Upper lobe of left lung (tissue), 4 donors: ENCODE data around the gene FSHB.

ENCODE experiments used
- EP300 ChIP-seq, 4 donors: sonication (generic); formaldehyde crosslinking; IDR thresholded peaks; one replicate each; pipeline ENCODE4 v1.5.1; 2017; ENCODE audit warnings: antibody characterized with exemption in 4 of 4, control low read depth in 2 of 4
- POLR2A ChIP-seq, 4 donors: fragments of 450-650 bp; IDR thresholded peaks; one replicate each; pipeline ENCODE4 v1.5.1; 2016 to 2017; ENCODE audit warnings: antibody characterized with exemption in 4 of 4, mild to moderate bottlenecking in 2 of 4
- POLR2AphosphoS5 ChIP-seq, 2 donors: sonication (generic); formaldehyde crosslinking; IDR thresholded peaks; one replicate each; pipeline ENCODE4 v1.5.1; 2017; ENCODE audit warnings: antibody characterized with exemption in 2 of 2
- TF ChIP-seq, protein P1 (sequence below), 6 experiments: fragments of 450-650 bp in 4 of 6; fragments of 200-600 bp in 2 of 6; sonication (generic) in 2 of 6; IDR thresholded peaks; one replicate each; pipeline ENCODE4 v1.5.1; 2016 to 2019; ENCODE audit warnings: antibody characterized with exemption in 6 of 6

DNA sequence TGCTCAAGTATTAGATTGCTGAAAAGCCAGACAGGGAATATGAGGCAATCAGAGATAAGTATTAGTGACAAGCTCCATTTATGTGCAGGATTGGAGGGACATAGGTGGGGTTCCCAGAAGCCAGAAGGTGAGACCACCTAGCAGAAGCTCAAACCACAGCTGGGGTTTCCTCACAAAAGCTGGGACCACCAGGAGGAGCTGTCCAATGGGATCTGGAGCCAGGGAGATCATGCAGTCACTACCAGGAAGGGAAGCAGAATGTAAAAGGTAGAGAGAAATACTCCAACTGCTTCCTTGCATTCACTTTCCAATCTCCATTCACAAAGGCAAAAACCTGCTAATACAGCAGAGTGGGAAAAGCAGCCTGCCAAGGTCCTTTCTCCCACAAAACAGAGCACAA is 5.2 kb upstream of the FSHB start:
- TF ChIP-seq, protein P1, sequence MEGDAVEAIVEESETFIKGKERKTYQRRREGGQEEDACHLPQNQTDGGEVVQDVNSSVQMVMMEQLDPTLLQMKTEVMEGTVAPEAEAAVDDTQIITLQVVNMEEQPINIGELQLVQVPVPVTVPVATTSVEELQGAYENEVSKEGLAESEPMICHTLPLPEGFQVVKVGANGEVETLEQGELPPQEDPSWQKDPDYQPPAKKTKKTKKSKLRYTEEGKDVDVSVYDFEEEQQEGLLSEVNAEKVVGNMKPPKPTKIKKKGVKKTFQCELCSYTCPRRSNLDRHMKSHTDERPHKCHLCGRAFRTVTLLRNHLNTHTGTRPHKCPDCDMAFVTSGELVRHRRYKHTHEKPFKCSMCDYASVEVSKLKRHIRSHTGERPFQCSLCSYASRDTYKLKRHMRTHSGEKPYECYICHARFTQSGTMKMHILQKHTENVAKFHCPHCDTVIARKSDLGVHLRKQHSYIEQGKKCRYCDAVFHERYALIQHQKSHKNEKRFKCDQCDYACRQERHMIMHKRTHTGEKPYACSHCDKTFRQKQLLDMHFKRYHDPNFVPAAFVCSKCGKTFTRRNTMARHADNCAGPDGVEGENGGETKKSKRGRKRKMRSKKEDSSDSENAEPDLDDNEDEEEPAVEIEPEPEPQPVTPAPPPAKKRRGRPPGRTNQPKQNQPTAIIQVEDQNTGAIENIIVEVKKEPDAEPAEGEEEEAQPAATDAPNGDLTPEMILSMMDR (IDR thresholded peaks at IDR 0.05): no peak
- TF ChIP-seq POLR2A (IDR thresholded peaks at IDR 0.05): no peak
- TF ChIP-seq EP300 (IDR thresholded peaks at IDR 0.05): no peak
- no peak for TF ChIP-seq POLR2AphosphoS5 (IDR thresholded peaks at IDR 0.05)
